Activated T-cell treated with anti-CD3 and anti-CD28 coated beads for 1 hour (primary cell): Measurements from ENCODE around the gene ARID3A.
"Not testable (repeated sequence)": the region's sequence is repeated elsewhere in the genome, so short reads cannot be mapped to it uniquely, and the experiment has no call there.

Experiments used
- DNase-seq: peaks from one replicate; pipeline ENCODE4 v3.0.0-alpha.2; 2020; ENCODE audit warnings: low read depth

Gene ARID3A

DNA sequence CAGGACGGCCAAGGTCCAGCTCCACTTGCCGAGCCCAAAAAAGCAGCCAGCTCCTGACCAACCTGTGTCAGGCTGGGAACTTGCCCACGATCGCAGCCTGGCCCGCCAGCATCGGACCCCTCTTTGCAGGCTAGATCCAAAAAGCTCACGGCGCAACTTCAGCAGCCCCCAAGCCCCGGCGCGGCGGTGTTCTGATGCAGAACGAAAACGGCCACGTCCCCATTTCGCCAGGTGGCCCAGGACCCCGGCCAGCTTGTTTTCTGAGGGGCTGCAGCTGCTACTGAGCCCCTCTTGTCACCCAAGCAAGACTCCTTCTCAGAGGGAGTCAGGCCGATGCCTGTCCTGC lies 93.8 kb downstream of the ARID3A start:
- DNase-seq, result no peak

DNA sequence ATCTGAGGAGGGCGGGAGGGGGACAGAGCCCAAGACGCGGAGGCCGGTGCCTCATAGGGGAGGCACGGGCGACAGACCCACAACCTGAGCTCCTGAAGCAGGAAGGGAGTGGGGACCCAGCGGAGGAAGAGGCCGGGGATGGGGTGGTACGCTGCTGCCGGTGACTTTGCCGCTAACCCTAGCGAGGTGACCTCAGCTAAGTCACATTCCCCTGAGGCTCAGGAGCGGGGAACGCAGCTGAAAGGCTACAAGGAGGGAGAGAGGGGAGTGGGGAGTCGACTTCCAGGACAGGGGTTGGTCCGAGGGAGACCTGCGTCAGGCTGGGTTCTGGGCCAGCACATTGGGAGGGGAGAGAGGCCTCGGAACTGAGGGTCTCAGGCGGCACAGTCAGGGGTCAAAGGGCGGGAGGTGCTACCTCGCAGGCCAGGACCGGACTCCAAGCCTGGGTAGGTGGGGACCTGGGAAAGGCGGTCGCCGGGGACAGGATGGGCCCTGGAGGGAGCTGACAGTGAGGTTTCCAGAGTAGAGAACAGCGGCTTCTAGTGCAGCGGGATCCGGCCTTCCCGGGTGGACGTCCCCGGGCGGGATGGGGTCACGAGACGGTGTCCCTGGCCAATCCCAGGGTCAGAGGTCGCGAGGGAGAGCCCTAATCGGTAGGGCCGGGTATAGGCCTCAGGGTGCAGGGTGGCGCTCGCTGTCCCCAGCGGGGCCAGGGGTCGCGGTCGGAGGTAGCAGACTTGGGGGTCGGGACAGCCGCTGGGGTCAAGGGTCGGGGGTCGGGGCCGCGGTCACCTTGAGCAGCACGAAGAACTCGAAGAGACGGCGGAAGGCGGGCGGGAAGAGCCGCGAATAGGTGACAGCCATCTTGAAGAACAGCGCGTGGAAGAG lies 94.4 kb downstream of the ARID3A start:
- DNase-seq, result no peak

GRCh38 chr19:1020868-1021425 lies 95.1 kb downstream of the ARID3A start, which contains the start of gene TMEM259:
TSS of gene TMEM259 (minus strand) at chr19:1021123. CDS start at chr19:1020996, 127 bp downstream.
- DNase-seq, result peak; percentile 97

- DNase-seq, result not testable (repeated sequence)
These were observed 98.0 kb downstream of the ARID3A start for GRCh38 chr19:1023883-1024188.

DNA sequence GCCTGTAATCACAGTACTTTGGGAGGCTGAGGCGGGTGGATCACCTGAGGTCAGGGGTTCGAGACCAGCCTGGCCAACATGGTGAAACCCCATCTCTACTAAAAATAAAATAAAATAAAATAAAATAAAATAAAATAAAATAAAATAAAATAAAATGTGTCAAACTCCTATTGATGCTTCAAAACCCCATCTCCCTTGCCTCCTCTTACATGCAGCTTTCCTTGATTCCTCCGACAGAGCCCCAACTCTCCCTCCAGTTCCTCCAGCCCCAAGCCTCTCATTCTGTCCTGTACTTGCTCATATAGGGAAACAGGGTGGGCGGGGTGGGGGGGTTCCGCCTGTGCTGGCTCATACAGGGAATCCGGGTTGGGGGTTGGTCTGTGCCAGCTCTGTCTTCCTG lies 99.2 kb downstream of the ARID3A start:
- not testable (repeated sequence) for DNase-seq
